ENCODE measurements around the gene PARD3.
"Not testable (repeated sequence)": the region's sequence is repeated elsewhere in the genome, so short reads cannot be mapped to it uniquely, and the experiment has no call there.

The PARD3 gene

GRCh38 chr10:34420795-34421194 lies 394.3 kb downstream of the PARD3 start:
- DNase-seq (ENCODE audit: low spot score), result no peak

- no peak for DNase-seq (ENCODE audit: low spot score)
These were observed 394.8 kb downstream of the PARD3 start for GRCh38 chr10:34420273-34420672.

GRCh38 chr10:34415039-34415438 lies 400.1 kb downstream of the PARD3 start:
- DNase-seq (ENCODE audit: low spot score), result no peak

- DNase-seq (ENCODE audit: low spot score), result no peak
These were observed 401.1 kb downstream of the PARD3 start for GRCh38 chr10:34413756-34414587.

GRCh38 chr10:34413214-34413613 lies 401.9 kb downstream of the PARD3 start:
- DNase-seq (ENCODE audit: low spot score), result no peak

GRCh38 chr10:34408956-34409355 lies 406.1 kb downstream of the PARD3 start:
- DNase-seq (ENCODE audit: low spot score), result no peak

- no peak for DNase-seq (ENCODE audit: low spot score)
These were observed 406.7 kb downstream of the PARD3 start for GRCh38 chr10:34408381-34408780.

- DNase-seq (ENCODE audit: low spot score), result peak; percentile 62
These were observed 407.7 kb downstream of the PARD3 start for GRCh38 chr10:34407324-34407805.

- DNase-seq (ENCODE audit: low spot score), result no peak
These were observed 408.4 kb downstream of the PARD3 start for GRCh38 chr10:34406463-34407323.

GRCh38 chr10:34405611-34406462 lies 409.3 kb downstream of the PARD3 start:
- peak; percentile 64 for DNase-seq (ENCODE audit: low spot score)

- no peak for DNase-seq (ENCODE audit: low spot score)
These were observed 411.6 kb downstream of the PARD3 start for GRCh38 chr10:34403512-34403911.

GRCh38 chr10:34400075-34400474 lies 415.0 kb downstream of the PARD3 start:
- no peak for DNase-seq (ENCODE audit: low spot score)

GRCh38 chr10:34399013-34399412 lies 416.1 kb downstream of the PARD3 start:
- DNase-seq (ENCODE audit: low spot score), result no peak

- DNase-seq (ENCODE audit: low spot score), result no peak
These were observed 417.8 kb downstream of the PARD3 start for GRCh38 chr10:34397324-34397723.

- no peak for DNase-seq (ENCODE audit: low spot score)
These were observed 418.4 kb downstream of the PARD3 start for GRCh38 chr10:34396663-34397062.

- no peak for DNase-seq (ENCODE audit: low spot score)
These were observed 422.4 kb downstream of the PARD3 start for GRCh38 chr10:34392641-34393170.

GRCh38 chr10:34391168-34391567 lies 423.9 kb downstream of the PARD3 start:
- not testable (repeated sequence) for DNase-seq (ENCODE audit: low spot score)

GRCh38 chr10:34389801-34390200 lies 425.3 kb downstream of the PARD3 start:
- DNase-seq (ENCODE audit: low spot score), result no peak

GRCh38 chr10:34386921-34387320 lies 428.2 kb downstream of the PARD3 start:
- no peak for DNase-seq (ENCODE audit: low spot score)

- DNase-seq (ENCODE audit: low spot score), result no peak
These were observed 430.7 kb downstream of the PARD3 start for GRCh38 chr10:34384372-34384771.

GRCh38 chr10:34382626-34383025 lies 432.5 kb downstream of the PARD3 start:
- no peak for DNase-seq (ENCODE audit: low spot score)

- no peak for DNase-seq (ENCODE audit: low spot score)
These were observed 434.2 kb downstream of the PARD3 start for GRCh38 chr10:34380856-34381255.
